AG09309 (cell line): ENCODE results near the gene ABAT.

ENCODE experiments used
- DNase-seq: peaks from one replicate; pipeline ENCODE4 v3.0.0-alpha.2; 2010; ENCODE audit warnings: low read depth
- H3K4me3 ChIP-seq: 2 replicates; pipeline ENCODE4 v1.5.1; 2011; ENCODE audit warnings: mild to moderate bottlenecking, low read depth, low read length, moderate library complexity; ENCODE audit not compliant: control insufficient read depth
- TF ChIP-seq, protein P1 (sequence below): IDR thresholded peaks from 2 replicates; pipeline ENCODE4 v1.5.1; 2011; ENCODE audit warnings: mild to moderate bottlenecking, low read depth, low read length, inconsistent platforms; ENCODE audit not compliant: insufficient read depth, control insufficient read depth; ENCODE audit errors: missing control alignments

ABAT gene

DNA sequence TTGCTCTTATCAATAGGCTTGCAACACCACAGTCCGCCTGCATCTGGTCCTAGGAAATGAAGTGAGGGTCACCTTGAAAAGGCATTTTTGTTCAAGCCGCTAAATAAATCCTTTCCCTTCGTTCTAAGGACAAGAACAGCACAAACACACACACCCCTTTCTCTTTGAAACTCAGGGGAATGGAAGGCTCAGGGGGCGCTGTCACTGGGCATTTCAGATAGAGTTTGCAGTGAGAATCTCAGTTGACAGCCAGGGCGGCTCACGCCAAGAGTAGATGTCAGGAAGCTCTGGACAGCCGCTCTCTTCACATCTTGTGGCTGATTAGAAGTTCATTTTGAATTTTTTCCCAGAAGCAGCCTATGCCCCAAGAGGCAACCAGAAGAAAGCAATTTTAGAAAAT, 39.8 kb downstream of the ABAT start:
- DNase-seq: no peak
- TF ChIP-seq, protein P1, sequence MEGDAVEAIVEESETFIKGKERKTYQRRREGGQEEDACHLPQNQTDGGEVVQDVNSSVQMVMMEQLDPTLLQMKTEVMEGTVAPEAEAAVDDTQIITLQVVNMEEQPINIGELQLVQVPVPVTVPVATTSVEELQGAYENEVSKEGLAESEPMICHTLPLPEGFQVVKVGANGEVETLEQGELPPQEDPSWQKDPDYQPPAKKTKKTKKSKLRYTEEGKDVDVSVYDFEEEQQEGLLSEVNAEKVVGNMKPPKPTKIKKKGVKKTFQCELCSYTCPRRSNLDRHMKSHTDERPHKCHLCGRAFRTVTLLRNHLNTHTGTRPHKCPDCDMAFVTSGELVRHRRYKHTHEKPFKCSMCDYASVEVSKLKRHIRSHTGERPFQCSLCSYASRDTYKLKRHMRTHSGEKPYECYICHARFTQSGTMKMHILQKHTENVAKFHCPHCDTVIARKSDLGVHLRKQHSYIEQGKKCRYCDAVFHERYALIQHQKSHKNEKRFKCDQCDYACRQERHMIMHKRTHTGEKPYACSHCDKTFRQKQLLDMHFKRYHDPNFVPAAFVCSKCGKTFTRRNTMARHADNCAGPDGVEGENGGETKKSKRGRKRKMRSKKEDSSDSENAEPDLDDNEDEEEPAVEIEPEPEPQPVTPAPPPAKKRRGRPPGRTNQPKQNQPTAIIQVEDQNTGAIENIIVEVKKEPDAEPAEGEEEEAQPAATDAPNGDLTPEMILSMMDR: no peak
- H3K4me3 ChIP-seq: no peak overlapping the region

DNA sequence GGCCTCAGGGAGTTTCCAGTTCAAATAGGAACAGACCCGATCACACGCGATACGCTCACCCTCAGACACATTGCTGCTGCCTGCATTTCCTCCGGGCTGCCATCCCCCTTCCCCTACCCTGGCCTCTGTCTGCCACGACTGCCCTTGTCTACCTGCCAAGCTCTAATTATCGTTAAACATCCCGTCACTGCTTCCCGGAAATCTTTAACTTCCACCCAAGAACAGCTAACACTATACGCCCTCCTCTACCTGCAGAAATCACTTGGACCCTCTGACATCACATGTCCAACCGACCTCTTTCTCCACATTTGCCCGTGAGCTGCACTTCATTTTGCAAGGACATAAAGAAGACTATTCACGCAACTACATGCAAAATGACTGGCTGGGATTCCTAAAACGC, 40.4 kb downstream of the ABAT start:
- H3K4me3 ChIP-seq: no peak overlapping the region
- TF ChIP-seq, protein P1: no peak
- no peak for DNase-seq

DNA sequence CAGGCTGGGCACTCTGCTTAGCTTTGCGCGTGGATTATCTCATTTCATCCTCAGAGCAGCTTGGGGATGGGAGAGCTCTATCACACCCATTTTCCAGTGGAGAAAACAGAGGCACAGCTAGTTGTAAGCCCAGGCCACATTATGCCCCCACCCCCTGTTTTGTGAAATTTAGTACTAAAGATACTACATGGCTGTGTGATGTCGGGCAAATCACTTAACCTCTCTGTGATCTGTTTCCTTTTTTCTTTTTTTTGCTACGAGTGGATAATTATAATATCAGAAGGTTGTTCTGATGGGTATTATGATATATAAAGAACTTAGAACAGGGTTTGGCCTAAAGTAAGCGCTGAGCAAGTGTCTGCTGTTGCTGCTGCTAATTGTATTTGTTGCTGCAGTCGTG, 41.6 kb downstream of the ABAT start:
- H3K4me3 ChIP-seq: no peak overlapping the region
- TF ChIP-seq, protein P1: no peak
- DNase-seq: no peak

DNA sequence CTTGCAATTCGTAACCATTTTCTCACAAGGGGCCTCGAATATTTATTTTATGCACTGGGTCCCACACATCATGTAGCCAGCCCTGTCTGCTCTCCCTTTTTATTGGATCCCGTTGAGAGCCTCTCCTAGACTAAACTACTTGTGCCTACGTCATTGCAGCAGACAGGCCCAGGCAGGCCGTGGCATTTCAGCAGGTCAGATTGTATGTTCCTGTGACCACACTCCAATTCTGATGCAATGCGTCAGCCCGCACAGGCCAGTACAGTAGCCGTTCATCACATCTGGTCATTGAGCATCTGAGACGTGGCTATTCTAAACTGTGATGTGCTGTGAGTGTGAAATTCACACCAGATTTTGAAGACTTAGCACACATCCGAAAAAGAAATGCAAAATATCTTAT, 42.2 kb downstream of the ABAT start:
- TF ChIP-seq, protein P1: no peak
- H3K4me3 ChIP-seq: no peak overlapping the region
- DNase-seq: peak; percentile 2

DNA sequence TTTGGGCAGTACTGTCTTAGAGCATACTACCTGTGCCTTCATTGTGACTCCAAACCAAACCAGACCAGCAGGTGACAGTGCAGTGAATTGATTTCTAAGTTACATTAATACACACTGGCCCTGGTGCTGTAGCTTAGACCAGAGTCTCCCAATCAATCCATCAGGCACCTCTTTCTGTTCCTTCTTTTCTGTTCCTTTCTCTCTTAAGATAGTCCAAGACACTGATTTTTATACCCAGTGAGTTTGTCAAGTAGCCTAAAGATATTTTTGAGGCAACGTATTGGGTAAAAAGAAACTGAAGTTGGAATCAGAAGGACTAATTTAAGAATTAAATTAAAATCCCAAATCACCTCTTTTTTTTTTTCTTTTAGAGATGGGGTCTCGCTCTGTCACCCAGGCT, 43.1 kb downstream of the ABAT start:
- H3K4me3 ChIP-seq: no peak overlapping the region
- no peak for DNase-seq
- TF ChIP-seq, protein P1: no peak

DNA sequence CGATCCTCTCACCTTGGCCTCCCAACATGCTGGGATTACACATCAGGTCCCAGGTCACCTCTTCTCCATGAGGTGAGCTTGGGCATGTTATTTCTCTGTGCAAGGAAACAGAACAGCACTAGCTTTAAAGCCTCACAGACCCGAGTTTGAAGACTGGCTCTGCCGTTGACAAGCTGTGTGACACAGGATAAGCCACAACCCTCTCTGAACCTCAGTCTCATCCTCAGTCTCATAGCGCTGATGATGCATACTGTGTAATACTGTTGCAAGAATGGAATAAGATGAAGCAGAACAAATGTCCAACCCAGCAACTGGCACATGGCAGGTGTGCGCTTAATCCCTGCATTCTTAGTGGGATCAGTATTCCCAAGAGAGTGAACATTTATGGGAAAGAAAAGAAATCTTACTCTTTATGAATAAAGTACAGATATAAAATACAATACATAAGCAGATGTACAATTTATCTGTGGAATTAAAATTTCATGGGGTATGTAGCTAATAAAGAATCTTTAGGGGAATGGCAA, 43.5 kb downstream of the ABAT start:
- no peak for DNase-seq
- no peak overlapping the region for H3K4me3 ChIP-seq
- TF ChIP-seq, protein P1: no peak
